HFF-Myc (cell line): ENCODE measurements around the gene MTMR10.

ENCODE experiments used
- DNase-seq: peaks from one replicate; pipeline ENCODE4 v3.0.0-alpha.2; 2011; ENCODE audit warnings: low read depth; ENCODE audit errors: extremely low read depth
- H3K4me3 ChIP-seq: replicated peaks from 2 replicates; pipeline ENCODE4 v1.5.1; 2011; ENCODE audit warnings: low read depth, mild to moderate bottlenecking, control low read depth, low read length
- CTCF ChIP-seq: IDR thresholded peaks from 2 replicates; pipeline ENCODE4 v1.5.1; 2012; ENCODE audit warnings: mild to moderate bottlenecking, low read depth, low read length, control low read depth; ENCODE audit errors: missing control alignments

MTMR10 gene

DNA sequence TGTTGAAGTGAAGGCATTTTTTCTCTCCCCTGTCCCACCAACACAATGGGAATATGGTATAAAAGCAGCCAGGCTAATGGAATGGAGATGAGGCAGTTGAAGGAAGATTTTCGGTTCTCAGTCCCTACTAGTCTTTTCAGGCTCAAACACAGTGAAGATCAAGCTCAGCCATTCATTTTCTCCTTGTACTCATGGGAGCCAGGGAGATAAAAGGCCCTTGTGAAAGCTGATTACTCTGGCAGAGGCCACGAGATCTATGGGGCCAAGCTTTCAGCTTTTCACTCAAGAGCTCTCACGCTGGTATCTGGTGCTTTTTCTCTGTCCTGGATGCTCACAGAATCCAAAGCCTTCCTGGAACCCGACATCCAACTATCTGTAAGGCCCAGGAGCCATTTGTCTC lies 102.2 kb downstream of the MTMR10 start:
- H3K4me3 ChIP-seq = no peak overlapping the region
- no peak for DNase-seq
- TF ChIP-seq CTCF = no peak
